ENCODE data around the gene MPPED1.

MPPED1 gene

DNA sequence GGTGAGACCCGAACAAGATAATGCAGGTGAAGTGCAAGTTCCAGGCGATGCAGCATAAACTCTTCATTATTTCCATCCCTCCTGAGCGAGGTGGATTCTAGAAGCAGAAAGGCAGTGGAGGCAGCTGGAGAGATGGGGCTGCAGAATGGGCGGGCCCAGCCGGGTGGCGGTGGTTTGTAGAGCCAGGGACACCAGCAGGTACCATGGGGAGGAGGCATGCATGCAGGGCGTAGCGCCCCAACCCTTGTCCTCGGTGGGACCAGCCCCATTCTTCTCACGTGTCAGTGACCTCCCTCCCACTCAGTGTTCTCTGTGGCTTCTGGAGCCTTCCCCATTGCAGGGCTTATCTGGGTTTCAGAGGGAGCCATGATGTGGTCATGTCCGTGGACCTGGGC is 38.0 kb downstream of the MPPED1 start:
- no peak for DNase-seq

DNA sequence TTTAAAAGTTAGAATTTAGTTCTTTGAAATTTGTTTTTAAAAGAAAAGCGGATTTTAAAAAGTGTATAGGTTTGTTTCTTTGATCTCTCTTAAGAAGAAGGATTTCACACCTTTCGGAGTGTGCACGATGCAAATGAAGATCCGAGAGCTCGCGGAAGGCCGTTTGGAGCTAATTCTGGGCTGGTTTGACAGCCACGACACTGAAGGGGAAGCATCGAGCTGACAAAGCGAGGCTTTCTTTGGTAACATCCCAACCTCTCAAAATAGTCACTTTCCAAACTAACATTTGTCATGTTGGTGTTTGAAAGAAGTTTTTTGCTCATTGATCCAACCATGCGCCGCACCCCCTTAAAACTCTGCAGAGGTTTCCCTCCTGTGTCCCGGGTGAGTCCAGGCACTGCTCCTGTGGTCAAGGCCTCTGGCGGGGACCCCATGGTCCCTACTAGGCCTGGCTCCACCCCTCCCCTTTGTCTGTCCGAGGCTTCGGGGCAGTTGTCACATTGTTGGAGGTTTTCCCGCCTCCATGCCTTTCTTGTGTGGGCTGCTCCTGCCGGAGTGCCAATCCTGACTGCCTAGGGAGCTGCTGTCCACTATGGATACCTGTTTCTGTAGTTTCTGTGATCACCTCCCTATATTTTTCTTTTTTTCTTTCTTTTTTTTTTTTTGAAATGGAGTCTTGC is 39.7 kb downstream of the MPPED1 start:
- DNase-seq, result no peak

DNA sequence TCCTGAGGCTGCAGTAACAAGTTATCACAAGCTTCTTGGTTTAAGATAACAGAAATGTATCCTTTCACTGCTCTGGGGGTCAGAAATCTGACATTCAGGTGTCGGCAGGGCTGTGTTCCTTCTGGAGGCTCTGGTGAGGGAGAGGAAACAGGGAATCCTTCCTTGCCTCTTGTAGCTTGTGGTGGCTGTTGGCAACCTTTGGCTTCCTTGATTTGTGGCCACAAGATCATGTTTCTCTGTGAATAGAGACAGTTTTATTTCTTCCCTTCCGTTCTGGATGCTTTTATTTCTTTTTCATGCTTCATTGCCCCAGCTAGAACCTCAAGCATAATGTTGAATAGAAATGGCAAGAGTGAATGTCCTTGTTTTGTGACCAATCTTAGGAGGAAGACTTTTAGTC is 44.0 kb downstream of the MPPED1 start:
- no peak for DNase-seq

DNA sequence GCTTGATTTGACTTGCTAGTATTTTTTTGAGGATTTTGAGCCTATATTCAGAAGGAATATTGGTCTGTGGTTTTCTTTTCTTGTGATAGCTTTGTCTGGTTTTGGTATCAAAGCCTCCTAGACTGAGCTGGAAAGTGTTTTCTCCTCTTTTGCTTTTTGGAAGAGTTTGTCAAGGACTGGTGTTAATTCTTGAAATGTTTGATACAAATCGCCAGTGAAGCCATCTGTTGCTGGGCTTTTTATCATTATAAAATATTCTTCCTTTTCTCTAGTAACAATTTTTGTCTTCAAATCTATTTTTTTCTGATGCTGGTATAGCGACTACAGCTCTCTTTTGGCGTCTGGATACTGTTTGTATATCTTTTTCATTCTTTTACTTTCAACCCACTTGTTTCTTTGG is 45.2 kb downstream of the MPPED1 start:
- DNase-seq, result no peak

DNA sequence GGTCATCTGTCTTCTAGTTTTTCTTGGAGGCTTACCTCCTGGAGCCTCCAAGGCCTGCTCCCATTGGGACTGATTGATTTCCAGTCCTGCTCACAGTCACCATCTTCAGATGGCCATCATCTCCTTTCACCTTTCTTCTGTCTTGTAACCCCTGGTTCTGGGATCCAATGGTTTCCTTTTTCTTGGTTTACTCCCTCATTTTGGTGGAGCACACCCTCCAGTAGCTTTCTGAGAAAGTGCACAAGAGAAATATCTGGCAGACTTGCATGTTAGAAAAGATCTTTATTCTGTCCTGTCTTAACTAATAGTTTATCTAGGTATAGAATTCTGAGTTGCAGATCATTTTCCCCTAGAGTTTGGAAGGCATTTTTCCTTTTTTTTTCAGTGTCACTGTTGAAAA is 50.9 kb downstream of the MPPED1 start:
- no peak for DNase-seq

GRCh38 chr22:43464809-43465208 is 53.0 kb downstream of the MPPED1 start:
- no peak for DNase-seq

- DNase-seq, result no peak
Observed at GRCh38 chr22:43465291-43466015, 53.6 kb downstream of the MPPED1 start.

DNA sequence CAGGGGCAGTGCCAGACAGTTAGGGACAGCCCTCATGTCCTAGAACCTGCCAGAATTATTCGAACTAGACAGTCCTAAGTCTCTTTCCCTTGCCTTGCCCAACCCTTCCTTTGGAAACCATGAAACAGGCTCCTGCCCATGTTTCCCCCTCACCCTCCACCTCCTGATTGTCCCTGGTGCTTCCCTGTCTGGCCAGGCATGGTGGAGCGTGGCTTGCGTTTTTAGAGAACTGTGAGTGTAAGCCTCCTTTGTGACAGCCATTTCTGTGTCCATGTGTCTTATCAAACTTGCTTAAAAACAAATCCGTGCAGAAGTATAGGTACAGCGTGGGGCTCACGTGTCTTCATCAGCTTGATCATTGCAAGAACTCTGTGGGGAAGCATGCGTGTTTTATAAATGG is 54.9 kb downstream of the MPPED1 start:
- DNase-seq, result no peak

DNA sequence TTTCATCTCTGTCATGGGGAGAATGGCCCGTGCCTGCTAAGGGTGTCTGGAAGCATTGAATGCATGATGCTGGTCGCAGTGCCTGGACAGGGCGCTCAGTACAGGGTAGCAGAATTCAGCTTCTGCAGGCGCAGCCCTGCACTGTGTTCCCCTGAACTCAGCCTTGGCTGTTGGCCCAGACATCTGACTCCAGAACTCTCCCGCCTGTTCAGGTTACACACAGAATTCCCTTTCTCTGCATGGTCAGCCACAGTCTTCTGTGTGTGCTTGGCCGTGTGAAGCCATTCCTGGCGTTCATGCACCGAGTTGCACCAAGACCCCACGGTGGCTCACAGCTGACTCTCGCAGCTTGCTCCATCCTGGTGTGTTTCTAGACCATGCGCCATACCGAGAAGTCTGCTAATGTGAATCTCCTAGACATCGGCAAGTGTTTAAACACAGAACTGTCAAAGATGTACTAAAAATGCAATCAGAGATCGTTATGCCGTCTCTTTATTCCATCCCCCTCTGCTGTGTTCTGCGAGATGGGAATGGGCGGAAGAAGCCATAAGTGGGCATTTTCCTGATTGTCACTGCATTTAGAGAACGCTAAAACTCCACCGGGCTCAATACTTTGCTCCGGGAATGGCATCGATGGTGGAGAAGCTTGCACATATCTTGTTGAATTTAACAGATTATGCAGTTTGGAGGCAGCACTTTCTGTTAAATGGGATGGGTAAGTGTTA is 55.6 kb downstream of the MPPED1 start:
- DNase-seq, result no peak

- no peak for DNase-seq
Observed at GRCh38 chr22:43470253-43470652, 58.4 kb downstream of the MPPED1 start.

DNA sequence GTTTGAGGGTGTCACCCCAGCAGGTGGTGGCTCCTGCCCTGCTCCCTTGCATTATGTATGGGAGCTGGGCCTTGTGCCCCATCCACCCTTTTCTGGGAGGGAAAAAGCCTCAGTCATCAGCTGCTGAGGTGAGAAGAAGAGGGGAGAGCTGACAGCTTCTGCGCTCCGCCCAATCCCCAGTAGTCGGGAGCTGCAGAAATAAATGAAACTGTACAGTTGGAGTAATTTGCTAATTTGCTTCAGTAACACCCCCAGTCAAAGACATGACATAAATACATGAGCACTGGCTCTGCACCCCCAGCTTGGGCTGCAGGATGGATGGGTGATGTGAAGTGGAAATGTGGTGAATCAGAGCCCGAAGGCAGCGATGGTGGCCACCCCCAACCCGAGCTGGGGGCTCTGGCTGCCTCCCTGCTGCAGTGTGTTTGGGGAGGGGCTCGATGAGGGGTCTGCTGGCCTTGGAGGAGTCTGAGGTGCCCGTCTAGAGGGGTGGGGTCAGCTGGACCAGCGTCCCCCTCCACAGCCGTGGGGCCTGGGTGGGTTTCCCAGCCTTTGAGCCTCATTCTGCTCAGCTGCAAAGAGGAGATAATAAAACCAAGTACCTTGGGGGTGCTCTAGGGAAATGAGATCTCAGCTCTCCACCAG is 59.2 kb downstream of the MPPED1 start:
- DNase-seq, result no peak

- no peak for DNase-seq
Observed at GRCh38 chr22:43471606-43472135, 59.9 kb downstream of the MPPED1 start.

- DNase-seq, result no peak
Observed at GRCh38 chr22:43473031-43473430, 61.2 kb downstream of the MPPED1 start.

DNA sequence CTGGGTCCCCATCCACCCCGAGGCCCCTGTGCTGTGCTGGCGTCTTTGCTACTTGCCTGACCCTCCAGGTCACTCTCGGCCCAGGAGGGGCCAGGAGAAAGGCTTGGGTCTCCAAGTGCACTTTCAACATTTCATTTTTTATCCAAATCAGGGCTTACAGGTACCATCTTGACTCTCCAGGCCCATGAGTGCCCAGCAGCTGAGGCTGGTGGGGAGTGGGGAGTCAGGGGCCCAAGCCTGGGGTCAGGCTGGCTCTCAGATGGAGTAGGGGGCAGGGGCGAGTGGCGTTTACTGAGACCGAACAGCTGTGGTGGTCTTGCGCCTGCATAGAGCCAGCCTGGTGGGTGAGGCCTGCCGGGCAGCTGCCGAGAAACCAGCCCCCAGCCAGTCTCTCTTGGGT is 61.6 kb downstream of the MPPED1 start:
- no peak for DNase-seq

DNA sequence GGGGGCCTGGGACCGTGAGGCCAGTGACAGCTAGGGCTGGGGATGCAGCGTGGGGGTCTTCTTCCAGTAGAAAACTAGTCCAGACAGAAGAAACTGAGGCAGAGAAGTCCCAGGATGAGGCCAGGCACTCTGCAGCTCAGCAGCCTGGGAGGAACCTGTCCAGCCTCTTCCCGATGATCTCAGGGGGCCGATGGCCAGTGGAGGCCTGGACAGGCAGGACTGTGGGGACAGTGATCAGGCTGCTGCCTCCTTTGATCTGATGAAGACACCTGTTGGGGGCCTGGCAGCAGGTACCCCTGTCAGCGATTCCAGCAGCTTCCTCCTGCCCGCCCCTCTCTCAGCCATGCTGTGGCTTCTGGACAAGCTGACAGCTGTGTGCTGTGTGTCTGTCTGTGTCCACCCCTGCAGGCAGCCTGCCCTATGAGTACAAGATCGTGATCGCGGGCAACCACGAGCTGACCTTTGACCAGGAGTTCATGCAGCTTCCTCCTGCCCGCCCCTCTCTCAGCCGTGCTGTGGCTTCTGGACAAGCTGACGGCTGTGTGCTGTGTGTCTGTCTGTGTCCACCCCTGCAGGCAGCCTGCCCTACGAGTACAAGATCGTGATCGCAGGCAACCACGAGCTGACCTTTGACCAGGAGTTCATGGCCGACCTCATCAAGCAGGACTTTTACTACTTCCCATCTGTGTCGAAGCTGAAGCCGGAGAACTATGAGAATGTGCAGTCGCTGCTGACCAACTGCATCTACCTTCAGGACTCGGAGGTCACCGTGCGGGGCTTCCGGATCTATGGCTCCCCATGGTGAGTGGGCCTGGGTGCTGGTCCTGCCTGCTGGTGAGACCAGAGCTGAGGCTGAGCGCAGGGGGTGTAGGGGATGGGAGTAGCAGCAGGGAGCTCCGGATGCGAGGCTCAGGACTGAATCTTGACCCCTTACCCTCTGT is 62.6 kb downstream of the MPPED1 start:
- DNase-seq, result no peak

- no peak for DNase-seq
Observed at GRCh38 chr22:43475549-43476076, 63.8 kb downstream of the MPPED1 start.

DNA sequence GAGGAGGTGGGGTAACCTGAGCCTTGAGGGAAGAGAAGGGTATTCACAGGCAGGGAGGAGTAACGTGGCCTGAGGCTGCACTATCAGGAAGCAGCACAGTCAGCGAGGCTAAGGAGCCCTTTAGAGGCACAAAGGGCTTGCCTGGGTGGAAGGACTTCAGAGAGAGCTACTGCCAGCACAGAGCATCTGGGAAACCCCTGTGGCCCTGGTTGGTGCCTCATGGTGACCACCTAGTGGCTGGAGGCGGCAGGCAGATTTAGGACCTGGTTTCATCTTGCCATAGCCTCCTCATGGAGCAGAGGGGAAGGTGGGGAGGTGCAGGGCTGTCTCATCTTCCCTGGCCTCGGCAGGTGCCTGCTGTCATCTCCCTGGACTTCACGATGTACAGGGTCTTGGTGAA is 64.5 kb downstream of the MPPED1 start:
- DNase-seq, result no peak

DNA sequence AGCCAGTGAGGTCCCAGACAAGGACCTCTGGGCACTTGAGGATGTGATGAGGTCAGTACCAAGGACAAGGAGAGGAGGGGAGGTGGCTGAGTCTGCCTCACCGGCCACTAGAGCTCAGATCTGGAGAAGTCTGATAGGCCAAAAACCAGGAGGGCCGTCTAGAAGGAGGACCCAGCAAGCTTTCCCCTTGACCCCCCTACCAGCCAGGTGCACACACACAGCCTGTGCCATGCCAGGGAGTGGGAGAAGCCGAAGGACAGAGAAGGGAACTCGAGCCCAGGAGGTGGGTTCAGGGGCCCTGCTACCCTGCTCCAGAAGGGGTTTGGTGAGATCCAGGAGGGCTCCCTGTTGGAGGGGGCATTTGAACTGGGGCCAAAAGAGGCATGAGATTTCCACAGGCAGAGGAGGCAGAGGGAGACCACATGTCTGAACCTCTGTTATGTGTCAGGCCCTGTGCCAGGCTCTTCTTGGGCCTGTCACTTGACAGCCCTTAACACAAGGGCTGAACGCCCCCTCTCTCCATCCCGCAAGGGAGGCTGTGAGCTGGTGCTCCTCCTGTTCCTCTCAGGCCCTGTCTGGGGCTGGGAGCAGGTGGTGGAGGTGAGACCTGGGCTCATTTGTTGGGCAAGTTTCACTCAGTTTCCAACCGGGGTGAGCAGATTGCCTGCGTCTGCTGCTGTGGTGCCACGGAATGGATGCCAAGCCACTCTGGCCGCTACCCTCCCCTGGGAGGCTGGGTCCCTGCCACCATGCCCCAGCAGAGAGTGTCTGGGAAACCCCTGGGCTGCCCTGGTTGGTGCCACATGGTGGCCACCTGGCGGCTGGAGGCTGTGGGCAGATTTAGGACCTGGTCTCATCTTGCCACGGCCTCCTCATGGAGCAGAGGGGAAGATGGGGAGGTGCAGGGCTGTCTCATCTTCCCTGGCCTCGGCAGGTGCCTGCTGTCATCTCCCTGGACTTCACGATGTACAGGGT is 65.2 kb downstream of the MPPED1 start:
- no peak for DNase-seq

- no peak for DNase-seq
Observed at GRCh38 chr22:43477966-43478365, 66.2 kb downstream of the MPPED1 start.

- no peak for DNase-seq
Observed at GRCh38 chr22:43478621-43479300, 66.9 kb downstream of the MPPED1 start.

All from NCI-H345 (cell line).